ENCODE results near the gene LEFTY2.
"Not testable (repeated sequence)": the region's sequence is repeated elsewhere in the genome, so short reads cannot be mapped to it uniquely, and the experiment has no call there.

LEFTY2 gene

GRCh38 chr1:225941187-225941941 is at the start of gene LEFTY2:
LEFTY2 (minus strand) TSS chr1:225941220; CDS start chr1:225941140, 80 bp downstream.
- DNase-seq, result no peak

- peak; percentile 36 for DNase-seq
These were observed 46.7 kb upstream of the LEFTY2 start for GRCh38 chr1:225987491-225988316.

- DNase-seq, result no peak
These were observed 40.7 kb upstream of the LEFTY2 start for GRCh38 chr1:225981714-225982113.

GRCh38 chr1:225980005-225980836 is 39.2 kb upstream of the LEFTY2 start:
- peak; percentile 76 for DNase-seq

- no peak for DNase-seq
These were observed 38.4 kb upstream of the LEFTY2 start for GRCh38 chr1:225979421-225979820.

GRCh38 chr1:225977937-225978748 is 37.1 kb upstream of the LEFTY2 start:
- no peak for DNase-seq

- DNase-seq, result not testable (repeated sequence)
These were observed 34.1 kb upstream of the LEFTY2 start for GRCh38 chr1:225975146-225975545.

- no peak for DNase-seq
These were observed 33.4 kb upstream of the LEFTY2 start for GRCh38 chr1:225974454-225974853.

GRCh38 chr1:225973158-225973557 is 32.1 kb upstream of the LEFTY2 start:
- peak; percentile 91 for DNase-seq

GRCh38 chr1:225972344-225973152 is 31.5 kb upstream of the LEFTY2 start:
- DNase-seq, result no peak

GRCh38 chr1:225970592-225971157 is 29.7 kb upstream of the LEFTY2 start:
- not testable (repeated sequence) for DNase-seq

- not testable (repeated sequence) for DNase-seq
These were observed 28.7 kb upstream of the LEFTY2 start for GRCh38 chr1:225969751-225970150.

GRCh38 chr1:225965231-225965630 is 24.2 kb upstream of the LEFTY2 start:
- no peak for DNase-seq

GRCh38 chr1:225963735-225964530 is 22.9 kb upstream of the LEFTY2 start:
- no peak for DNase-seq

GRCh38 chr1:225962440-225962975 is 21.5 kb upstream of the LEFTY2 start:
- DNase-seq, result no peak

- DNase-seq, result no peak
These were observed 20.8 kb upstream of the LEFTY2 start for GRCh38 chr1:225961659-225962439.

- DNase-seq, result no peak
These were observed 17.0 kb upstream of the LEFTY2 start for GRCh38 chr1:225958041-225958440.

GRCh38 chr1:225954753-225955152 is 13.7 kb upstream of the LEFTY2 start:
- DNase-seq, result no peak

GRCh38 chr1:225953315-225953714 is 12.3 kb upstream of the LEFTY2 start:
- no peak for DNase-seq

All from NCI-H1436 treated with DMSO at 0.1 percent for 48 hours (cell line).